NCI-H146 treated with DMSO at 0.1 percent for 48 hours (cell line): Measurements from ENCODE around the gene EPB41L1.

Source experiments
- DNase-seq: peaks from one replicate; lab custom pipeline; 2025; ENCODE audit not compliant: unreplicated experiment; lab: John Stamatoyannopoulos, UW

EPB41L1 gene

DNA sequence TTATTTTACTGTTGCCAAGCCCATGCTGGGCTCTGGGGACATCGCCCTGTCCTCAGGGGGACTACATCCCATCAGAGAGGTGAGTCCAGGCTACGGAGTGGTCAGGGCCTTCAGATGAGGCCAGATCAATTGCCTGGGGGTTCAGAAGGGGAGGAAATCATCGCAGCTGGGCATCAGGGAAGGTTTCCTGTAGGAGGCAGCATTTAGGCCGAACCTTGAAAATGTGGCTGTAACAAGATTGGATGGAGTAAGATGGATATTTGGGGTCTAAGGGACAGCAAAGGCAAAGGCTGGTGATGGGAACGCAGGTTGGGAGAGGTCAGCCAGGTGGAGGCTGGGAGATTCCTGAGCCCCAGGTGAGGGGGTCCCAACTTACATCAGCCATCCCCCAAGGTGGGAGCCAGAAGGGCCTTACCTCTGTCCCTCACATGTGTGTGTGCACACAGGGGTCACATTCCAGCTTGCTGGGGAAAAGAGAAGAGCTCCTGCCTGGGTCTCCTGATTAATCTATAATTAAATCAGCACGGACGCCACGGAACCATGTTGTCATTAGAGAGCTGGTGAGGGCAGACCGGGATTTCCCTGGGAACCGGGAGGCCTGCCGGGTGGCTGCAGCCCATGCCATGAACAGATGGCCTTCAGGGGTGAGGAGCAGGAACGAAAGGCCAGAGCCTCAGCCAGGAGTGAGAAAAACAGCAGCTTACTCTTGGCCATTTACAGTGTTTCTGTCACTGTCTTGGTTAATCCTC lies 121.1 kb downstream of the EPB41L1 start:
- no peak for DNase-seq

DNA sequence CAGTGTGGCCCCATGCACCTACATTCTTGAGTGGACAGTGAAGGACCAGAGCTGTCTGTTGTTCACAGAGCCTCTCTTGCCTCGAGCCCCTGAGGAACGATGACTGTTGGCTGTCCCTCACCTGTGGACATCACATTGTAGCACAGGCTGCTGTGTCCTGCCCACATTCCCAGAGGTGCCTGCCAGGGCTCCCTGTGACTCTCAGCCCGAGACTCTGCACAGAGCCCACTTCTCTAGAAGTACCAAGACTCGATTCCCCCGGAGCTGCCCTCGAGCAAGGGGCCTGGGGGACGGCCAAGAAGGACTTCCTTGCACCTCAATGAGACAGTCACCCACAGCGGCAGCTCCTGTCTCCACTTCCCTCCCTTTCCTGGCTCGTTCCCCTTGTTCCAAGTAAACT lies 123.0 kb downstream of the EPB41L1 start:
- no peak for DNase-seq

DNA sequence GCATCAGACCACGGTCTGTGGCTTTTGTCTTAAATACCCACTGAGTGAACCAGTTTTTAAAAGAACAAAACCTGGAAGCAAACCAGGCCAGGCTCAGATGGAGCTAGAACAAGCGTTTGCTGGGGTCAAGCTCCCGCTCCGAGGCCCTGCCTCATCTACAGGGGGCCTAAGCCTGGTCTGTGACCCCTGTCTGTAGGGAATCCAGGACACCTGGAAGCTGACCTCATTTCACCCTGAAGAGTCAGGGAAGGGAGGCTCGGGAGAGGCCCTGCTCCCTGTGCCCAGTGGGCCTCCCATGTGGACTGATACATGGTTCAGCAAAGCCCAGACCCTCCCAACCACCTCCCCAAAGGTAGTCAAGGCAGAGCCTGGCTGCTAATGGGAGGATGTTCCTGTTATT lies 124.8 kb downstream of the EPB41L1 start:
- DNase-seq, result no peak

DNA sequence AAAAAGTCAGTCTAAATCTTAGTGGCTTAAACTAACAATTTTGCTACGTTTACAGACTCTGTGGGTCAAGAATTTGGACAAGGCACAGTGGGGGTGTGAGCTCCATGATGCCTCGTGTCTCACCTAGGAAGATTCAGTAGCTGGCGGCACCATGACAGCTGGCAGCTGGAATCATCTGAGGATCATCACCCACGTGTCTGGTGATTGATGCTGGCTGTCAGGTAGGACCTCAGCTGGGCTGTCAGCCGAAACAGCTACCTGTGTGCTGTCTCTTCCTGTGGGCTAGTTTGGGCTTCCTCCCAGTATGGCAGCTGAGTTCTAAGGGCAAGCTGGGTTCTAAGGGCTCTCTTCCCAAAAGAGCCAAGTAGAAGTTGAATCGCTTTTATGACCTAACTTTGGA lies 125.2 kb downstream of the EPB41L1 start:
- DNase-seq, result no peak

DNA sequence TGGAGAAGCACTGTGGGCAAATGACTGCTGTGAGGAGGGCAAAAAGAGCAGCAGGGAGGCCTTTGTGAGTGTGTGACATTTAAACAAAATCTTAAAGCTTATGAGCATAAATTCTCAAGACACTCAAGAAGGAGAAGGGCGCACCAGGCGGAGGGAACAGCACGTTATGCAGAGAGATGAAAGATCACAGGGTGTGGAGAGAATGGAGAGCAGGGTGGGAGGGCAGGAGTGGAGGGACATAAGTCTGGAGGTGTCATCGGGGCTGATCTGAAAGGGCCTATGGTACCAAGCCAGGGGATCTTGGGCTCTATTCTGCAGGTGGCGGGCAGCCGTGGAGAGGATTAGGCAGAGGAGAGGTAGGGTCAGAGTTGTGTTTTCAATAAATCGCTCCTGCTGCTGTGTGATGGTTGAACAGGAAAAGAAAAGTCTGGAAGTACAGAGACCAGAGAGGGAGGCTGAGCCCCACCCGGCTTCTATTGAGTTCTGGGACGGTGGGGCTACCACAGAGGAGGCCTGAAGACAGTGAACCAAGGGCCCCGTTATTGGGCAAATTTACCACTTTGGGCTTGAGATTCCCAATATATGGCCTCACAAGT lies 127.3 kb downstream of the EPB41L1 start:
- no peak for DNase-seq
